B cell (primary cell): Measurements from ENCODE around the gene NRP1. TPM values are rescaled to one million over a fixed set of nuclear protein-coding genes. Genes with fewer than 3 reads are reported as not detected.

Experiments used
- ATAC-seq: fragments of 200-7000 bp; cut with Tn5 transposase; one replicate; pipeline ENCODE4 v1.10.0; 2021; ENCODE audit warnings: low read depth, mild to moderate bottlenecking, moderate number of reproducible peaks, moderate library complexity
- CTCF ChIA-PET: fragments of 350-600 bp; sonication (Branson Sonifier 250); formaldehyde crosslinking; loops from one replicate; lab custom pipeline; 2021; ENCODE audit warnings: antibody characterized with exemption, inconsistent platforms; lab: Charles Lee
- POLR2A ChIA-PET: fragments of 350-600 bp; sonication (Branson Sonifier 250); formaldehyde crosslinking; loops from one replicate; lab custom pipeline; 2021; ENCODE audit warnings: antibody characterized with exemption; lab: Charles Lee
- DNase-seq: peaks from one replicate; pipeline ENCODE4 v3.0.0; 2013
- H2AFZ ChIP-seq: 2 replicates; pipeline ENCODE4 v1.6.1; 2012; ENCODE audit warnings: mild to moderate bottlenecking, low read depth, low read length; ENCODE audit not compliant: insufficient read depth, poor library complexity, severe bottlenecking
- H3K27ac ChIP-seq, 2 donors: 1 replicate in 1 of 2; 2 replicates in 1 of 2; pipeline ENCODE4 v1.5.1; 2012 to 2013; ENCODE audit warnings: low read length in 2 of 2, mild to moderate bottlenecking in 2 of 2, moderate library complexity in 1 of 2
- H3K27me3 ChIP-seq, 4 experiments: fragments of 200-600 bp in 1 of 4; sonication (generic) in 1 of 4; replicated peaks in 1 of 4; 1 replicate in 2 of 4; 2 replicates in 2 of 4; pipeline versions ENCODE4 v1.6.1 to v1.7.0; 2013 to 2016; ENCODE audit warnings: low read length in 3 of 4, mild to moderate bottlenecking in 2 of 4, mixed read lengths in 1 of 4, moderate library complexity in 1 of 4; ENCODE audit not compliant: insufficient read depth in 4 of 4, control insufficient read depth in 3 of 4; ENCODE audit errors: control extremely low read depth in 1 of 4
- H3K36me3 ChIP-seq, 2 experiments: replicated peaks in 1 of 2; 1 replicate in 1 of 2; 2 replicates in 1 of 2; pipeline versions ENCODE4 v1.6.1 to v1.7.1; 2013; ENCODE audit warnings: low read length in 1 of 2; ENCODE audit not compliant: insufficient read depth in 2 of 2, control insufficient read depth in 1 of 2; ENCODE audit errors: control extremely low read depth in 1 of 2, extremely low read depth in 1 of 2
- H3K4me1 ChIP-seq, 2 donors: fragments of 200-600 bp in 1 of 2; sonication (generic) in 1 of 2; 1 replicate in 1 of 2; 2 replicates in 1 of 2; pipeline versions ENCODE4 v1.5.1 to v1.6.1; 2013 to 2017; ENCODE audit warnings: low read length in 2 of 2; ENCODE audit not compliant: control insufficient read depth in 2 of 2, insufficient read depth in 2 of 2
- H3K4me2 ChIP-seq: replicated peaks from 2 replicates; pipeline ENCODE3; 2012; ENCODE audit warnings: mild to moderate bottlenecking, low read depth, low read length; ENCODE audit not compliant: poor library complexity, severe bottlenecking
- H3K4me3 ChIP-seq, 5 experiments: fragments of 200-600 bp in 1 of 5; sonication (generic) in 1 of 5; 1 replicate in 3 of 5; 2 replicates in 2 of 5; pipeline versions ENCODE4 v1.5.1 to v1.7.0; 2011 to 2016; ENCODE audit warnings: low read length in 4 of 5, mild to moderate bottlenecking in 4 of 5, low read depth in 2 of 5, control low read depth in 1 of 5, moderate library complexity in 1 of 5; ENCODE audit not compliant: insufficient read depth in 1 of 5; ENCODE audit errors: control extremely low read depth in 1 of 5, extremely low read depth in 1 of 5
- H3K79me2 ChIP-seq: fragments of 200-600 bp; sonication (generic); one replicate; pipeline ENCODE4 v1.6.0; 2016; ENCODE audit warnings: low read length; ENCODE audit not compliant: control insufficient read depth, insufficient read depth
- H3K9ac ChIP-seq: fragments of 200-600 bp; sonication (generic); 2 replicates; pipeline ENCODE4 v1.6.1; 2017; ENCODE audit warnings: mild to moderate bottlenecking, low read length, moderate library complexity
- H3K9me3 ChIP-seq, 3 donors: one replicate each; pipeline versions ENCODE4 v1.6.1 to v1.7.1; 2013; ENCODE audit warnings: low read length in 2 of 3; ENCODE audit not compliant: control insufficient read depth in 2 of 3, insufficient read depth in 1 of 3; ENCODE audit errors: control extremely low read depth in 1 of 3
- H4K20me1 ChIP-seq: 2 replicates; pipeline ENCODE4 v1.6.0; 2012; ENCODE audit warnings: mild to moderate bottlenecking, low read length; ENCODE audit not compliant: insufficient read depth, control insufficient read depth, poor library complexity, severe bottlenecking
- H3K27ac Mint-ChIP-seq: one replicate; pipeline ENCODE4 v1.8.0; 2021; ENCODE audit warnings: mixed read lengths
- H3K27me3 Mint-ChIP-seq: one replicate; pipeline ENCODE4 v1.8.0; 2021; ENCODE audit warnings: mixed read lengths
- H3K4me1 Mint-ChIP-seq: one replicate; pipeline ENCODE4 v1.8.0; 2021; ENCODE audit warnings: mixed read lengths
- H3K4me3 Mint-ChIP-seq: one replicate; pipeline ENCODE4 v1.8.0; 2021; ENCODE audit warnings: mixed read lengths
- H3K9me3 Mint-ChIP-seq: one replicate; pipeline ENCODE4 v1.8.0; 2022; ENCODE audit warnings: mixed read lengths; ENCODE audit not compliant: insufficient read depth
- CTCF ChIP-seq: fragments of 200-600 bp; IDR thresholded peaks from one replicate; pipeline ENCODE4 v1.8.0; 2022; ENCODE audit warnings: antibody characterized with exemption, mild to moderate bottlenecking
- EZH2 ChIP-seq: IDR thresholded peaks from 2 replicates; pipeline ENCODE4 v1.6.1; 2012; ENCODE audit warnings: borderline replicate concordance, low read depth, mild to moderate bottlenecking, moderate library complexity, low read length; ENCODE audit not compliant: insufficient read depth, poor library complexity, severe bottlenecking
- WGBS: methylation state at CpG from one replicate; pipeline ENCODE4 v1.1.5; 2013; ENCODE audit warnings: missing lambda C conversion rate; ENCODE audit not compliant: insufficient coverage; 5-methylcytosine and 5-hydroxymethylcytosine counted together
- intact Hi-C: fragments of 100-400 bp; cut with micrococcal nuclease; formaldehyde crosslinking; loops from one replicate; pipeline ENCODE4 v1.10.0; 2022
- polyA plus RNA-seq: library from polyadenylated mRNA; depleted of rRNA; stranded (reverse); fragments of >200 nt; gene quantifications from 2 replicates; pipeline ENCODE4 v1.2.3, GENCODE V29; 2012
- total RNA-seq, 2 donors: library from RNA; stranded (reverse); fragments of 120-200 nt in 1 of 2; gene quantifications; 1 replicate in 1 of 2; 2 replicates in 1 of 2; pipeline versions ENCODE4 v1.2.3 to v1.2.4, GENCODE V29; 2013 to 2022

NRP1 gene
- total and polyA plus RNA-seq, 2 donors (not counting 1 experiment from before 2014, with no cell fraction given), result 0.34 TPM; not detected in 1

- Histone ChIP-seq H3K79me2 (no peaks in the 10 kb centered on the region), H3K9ac (no peak overlapping the region), H3K36me3 (no peaks in the 10 kb centered on the region), H3K4me1 (no peaks in the 10 kb centered on the region), H3K9me3 (peaks cover 1 to 14% (median 9%) of the 10 kb centered on the region in 3 donors), H3K27ac (no peak overlapping the region), H3K4me3 (no peak overlapping the region), H2AFZ (no peak overlapping the region), H3K27me3 (no peaks in the 10 kb centered on the region), H3K4me2 (no peak overlapping the region), H4K20me1 (no peaks in the 10 kb centered on the region)
- Mint-ChIP-seq H3K27ac (no peak overlapping the region), H3K9me3 (peaks cover 3% of the 10 kb centered on the region), H3K4me3 (no peak overlapping the region), H3K4me1 (no peaks in the 10 kb centered on the region), H3K27me3 (no peaks in the 10 kb centered on the region)
- ATAC-seq (no peak), DNase-seq (no peak)
- ChIA-PET CTCF (no interaction called here), POLR2A (no interaction called here)
- WGBS, result no CpG with 5 or more reads among the region's 1 CpG
- intact Hi-C loops, result no loop called here
- TF ChIP-seq CTCF, result no peak
Observed at GRCh38 chr10:33365301-33365700, 30.8 kb upstream of the NRP1 start.

- CTCF ChIA-PET, result no interaction called here
- Mint-ChIP-seq H3K9me3 (peaks cover 3% of the 10 kb centered on the region), H3K27me3 (no peaks in the 10 kb centered on the region), H3K27ac (no peak overlapping the region), H3K4me1 (no peaks in the 10 kb centered on the region), H3K4me3 (no peak overlapping the region)
- POLR2A ChIA-PET, result no interaction called here
- Histone ChIP-seq H3K4me3 (no peak overlapping the region), H3K9me3 (peaks cover 1 to 14% (median 9%) of the 10 kb centered on the region in 3 donors), H3K36me3 (no peaks in the 10 kb centered on the region), H3K4me1 (no peaks in the 10 kb centered on the region), H3K27ac (no peak overlapping the region), H4K20me1 (no peaks in the 10 kb centered on the region), H2AFZ (no peak overlapping the region), H3K4me2 (no peak overlapping the region), H3K27me3 (no peaks in the 10 kb centered on the region), H3K9ac (no peak overlapping the region), H3K79me2 (no peaks in the 10 kb centered on the region)
- intact Hi-C loops, result no loop called here
- TF ChIP-seq CTCF (no peak), EZH2 (no peak)
- ATAC-seq (no peak), DNase-seq (no peak)
Observed at GRCh38 chr10:33363106-33363505, 28.6 kb upstream of the NRP1 start.
